PC-9 (cell line): ENCODE measurements around the gene SPHK1. TPM values are rescaled to one million over a fixed set of nuclear protein-coding genes. Genes with fewer than 3 reads are reported as not detected.

ENCODE experiments used
- BruUV-seq: library from RNA; stranded (reverse); fragments of 400-500 nt; replicated peaks from 2 replicates; lab custom pipeline; 2021; lab: Mats Ljungman, UMichigan
- CTCF ChIA-PET: fragments of 300-600 bp; sonication (Branson Sonifier 250); formaldehyde crosslinking; loops from one replicate; lab custom pipeline; 2022; ENCODE audit warnings: antibody characterized with exemption; lab: Charles Lee
- POLR2A ChIA-PET: fragments of 300-600 bp; sonication (Branson Sonifier 250); formaldehyde crosslinking; loops from one replicate; lab custom pipeline; 2022; ENCODE audit warnings: antibody characterized with exemption; ENCODE audit not compliant: unreplicated experiment; lab: Charles Lee
- DNase-seq, 2 experiments: peaks; one replicate each; pipeline versions ENCODE4 v3.0.0 to v3.0.0-alpha.2; 2015 to 2022; ENCODE audit warnings: mixed read lengths in 1 of 2
- H2AFZ ChIP-seq: fragments of 200-600 bp; sonication (generic); 2 replicates; pipeline ENCODE4 v1.8.1; 2017; ENCODE audit warnings: antibody characterized with exemption
- H3F3A ChIP-seq: fragments of 200-600 bp; sonication (generic); 2 replicates; pipeline ENCODE4 v1.8.1; 2017; ENCODE audit warnings: antibody characterized with exemption, mild to moderate bottlenecking, low read depth; ENCODE audit not compliant: insufficient read depth
- H3K27ac ChIP-seq: fragments of 200-600 bp; sonication (generic); 2 replicates; pipeline ENCODE4 v1.6.1; 2016; ENCODE audit warnings: mixed run types
- H3K27me3 ChIP-seq: fragments of 200-600 bp; sonication (generic); 2 replicates; pipeline ENCODE4 v1.6.1; 2016; ENCODE audit warnings: low read depth, mixed run types; ENCODE audit not compliant: insufficient read depth
- H3K36me3 ChIP-seq: fragments of 200-600 bp; sonication (generic); 2 replicates; pipeline ENCODE4 v1.6.1; 2016; ENCODE audit warnings: low read depth, mixed run types
- H3K4me1 ChIP-seq: fragments of 200-600 bp; sonication (generic); replicated peaks from 2 replicates; pipeline ENCODE4 v1.6.1; 2016; ENCODE audit warnings: mixed run types; ENCODE audit not compliant: insufficient read depth
- H3K4me2 ChIP-seq: fragments of 200-600 bp; sonication (generic); 2 replicates; pipeline ENCODE4 v1.6.1; 2017; ENCODE audit warnings: mixed run types
- H3K4me3 ChIP-seq: fragments of 200-600 bp; sonication (generic); 2 replicates; pipeline ENCODE4 v1.6.1; 2016; ENCODE audit warnings: mixed run types
- H3K79me2 ChIP-seq: fragments of 200-600 bp; sonication (generic); 2 replicates; pipeline ENCODE4 v1.6.1; 2017; ENCODE audit warnings: low read depth, mixed run types
- H3K9me2 ChIP-seq: fragments of 200-600 bp; sonication (generic); 2 replicates; pipeline ENCODE4 v1.8.1; 2017; ENCODE audit warnings: mild to moderate bottlenecking; ENCODE audit not compliant: insufficient read depth
- H3K9me3 ChIP-seq: fragments of 200-600 bp; sonication (generic); 2 replicates; pipeline ENCODE4 v1.8.1; 2016; ENCODE audit warnings: low read depth; ENCODE audit not compliant: insufficient read depth
- H4K20me1 ChIP-seq: fragments of 200-600 bp; sonication (generic); 2 replicates; pipeline ENCODE4 v1.8.1; 2017; ENCODE audit not compliant: insufficient read depth
- CTCF ChIP-seq: fragments of 200-600 bp; sonication (generic); conservative IDR thresholded peaks from 2 replicates; pipeline ENCODE4 v1.6.1; 2017; ENCODE audit warnings: mixed run types, antibody characterized with exemption, mild to moderate bottlenecking, moderate library complexity
- EZH2 ChIP-seq: fragments of 200-600 bp; sonication (generic); IDR thresholded peaks from 2 replicates; pipeline ENCODE4 v1.8.0; 2017; ENCODE audit warnings: antibody characterized with exemption, low read depth
- intact Hi-C: fragments of 100-400 bp; cut with micrococcal nuclease; formaldehyde crosslinking; loops from one replicate; pipeline ENCODE4 v1.10.0; 2022; ENCODE audit not compliant: unreplicated experiment
- total RNA-seq: library from RNA; stranded (reverse); gene quantifications from 2 replicates; pipeline ENCODE4 v1.2.3, GENCODE V29; 2021

The SPHK1 gene
- total RNA-seq, 1 experiment from 2014 or later = 5.5 TPM

- TF ChIP-seq CTCF = no peak
- TF ChIP-seq EZH2 = no peak
- BruUV-seq = TSS peak; percentile 61
- peak overlapping the region; percentile 97 for H3K4me2 ChIP-seq
- intact Hi-C loops = loop anchor here (1.0 kb wide), 1 partner anchor 29 kb away; no protein-coding TSS in a partner anchor
- ChIA-PET POLR2A (interaction anchor here (0.6 kb wide), 3 partner anchors 45 to 432 kb away, joined by 3 read pairs; no protein-coding TSS in a partner anchor), CTCF (interaction anchor here (2.4 to 3.0 kb wide), 2 partner anchors 10 to 16 kb away, joined by 11 read pairs; no protein-coding TSS in a partner anchor)
- H3K27ac ChIP-seq = peak overlapping the region; percentile 75
- no peaks in the 10 kb centered on the region for H3K9me3 ChIP-seq
- no peaks in the 10 kb centered on the region for H3K36me3 ChIP-seq
- no peaks in the 10 kb centered on the region for H3K27me3 ChIP-seq
- H2AFZ ChIP-seq = peak overlapping the region; percentile 96
- H3K9me2 ChIP-seq = no peaks in the 10 kb centered on the region
- no peaks in the 10 kb centered on the region for H3F3A ChIP-seq
- H3K79me2 ChIP-seq = peaks cover 18% of the 10 kb centered on the region
- no peaks in the 10 kb centered on the region for H4K20me1 ChIP-seq
- H3K4me3 ChIP-seq = peak overlapping the region; percentile 73
- H3K4me1 ChIP-seq = no peaks in the 10 kb centered on the region
- DNase-seq = no peak
These were observed 30.1 kb upstream of the SPHK1 start for GRCh38 chr17:76354317-76354729.

GRCh38 chr17:76354747-76355310 lies 29.6 kb upstream of the SPHK1 start:
- Histone ChIP-seq H3K36me3 (no peaks in the 10 kb centered on the region), H3F3A (no peaks in the 10 kb centered on the region), H3K27ac (no peak overlapping the region), H2AFZ (0 out of 2 replicates have a peak overlapping the region, but pooled peaks have one; percentile 62), H3K4me1 (no peaks in the 10 kb centered on the region), H3K4me3 (peak overlapping the region; percentile 41; the same call in 1 of the 2 replicates), H3K9me2 (no peaks in the 10 kb centered on the region), H4K20me1 (no peaks in the 10 kb centered on the region), H3K27me3 (no peaks in the 10 kb centered on the region), H3K9me3 (no peaks in the 10 kb centered on the region), H3K79me2 (peaks cover 18% of the 10 kb centered on the region), H3K4me2 (peak overlapping the region; percentile 97)
- peak in 1 of 2 experiments; percentile 9 for DNase-seq
- no TSS peak for BruUV-seq
- ChIA-PET CTCF (interaction anchor here (0.6 to 3.0 kb wide), 3 partner anchors 10 to 173 kb away, joined by 5 to 11 read pairs (median 11); no protein-coding TSS in a partner anchor), POLR2A (interaction anchor here (0.6 kb wide), 1 partner anchor 509 kb away, joined by 6 read pairs; no protein-coding TSS in a partner anchor)
- TF ChIP-seq CTCF = no peak
- no peak for TF ChIP-seq EZH2
- intact Hi-C loops = loop anchor here (1.0 kb wide), 1 partner anchor 28 kb away; no protein-coding TSS in a partner anchor

GRCh38 chr17:76356803-76357456 lies 27.5 kb upstream of the SPHK1 start:
- intact Hi-C loops = no loop called here
- ChIA-PET POLR2A (no interaction called here), CTCF (interaction anchor here (0.7 kb wide), 1 partner anchor 264 kb away, joined by 4 read pairs; no protein-coding TSS in a partner anchor)
- Histone ChIP-seq H3K9me3 (no peaks in the 10 kb centered on the region), H3F3A (no peaks in the 10 kb centered on the region), H3K27me3 (no peaks in the 10 kb centered on the region), H3K9me2 (no peaks in the 10 kb centered on the region), H3K27ac (no peak overlapping the region), H3K36me3 (no peaks in the 10 kb centered on the region), H3K4me3 (no peak overlapping the region), H3K4me1 (no peaks in the 10 kb centered on the region), H2AFZ (no peak overlapping the region), H3K79me2 (peaks cover 11% of the 10 kb centered on the region), H3K4me2 (no peak overlapping the region), H4K20me1 (no peaks in the 10 kb centered on the region)
- no peak for TF ChIP-seq EZH2
- TF ChIP-seq CTCF = no peak
- DNase-seq = no peak
- no TSS peak for BruUV-seq
